GM12872 (cell line): ENCODE data around the gene COL10A1.

ENCODE experiments used
- CTCF ChIP-seq: IDR thresholded peaks from 3 replicates; pipeline ENCODE4 v1.5.1; 2011; ENCODE audit warnings: low read depth, mild to moderate bottlenecking, low read length, moderate library complexity; ENCODE audit not compliant: insufficient read depth

The COL10A1 gene

GRCh38 chr6:116165596-116165995 lies 39.7 kb upstream of the COL10A1 start:
- TF ChIP-seq CTCF: no peak

GRCh38 chr6:116159782-116160524 lies 34.0 kb upstream of the COL10A1 start:
- no peak for TF ChIP-seq CTCF

GRCh38 chr6:116158641-116159040 lies 32.7 kb upstream of the COL10A1 start:
- TF ChIP-seq CTCF: no peak

GRCh38 chr6:116157391-116157790 lies 31.5 kb upstream of the COL10A1 start:
- TF ChIP-seq CTCF: no peak

- TF ChIP-seq CTCF: no peak
Observed at GRCh38 chr6:116156405-116157326, 30.7 kb upstream of the COL10A1 start.

GRCh38 chr6:116154887-116155286 lies 29.0 kb upstream of the COL10A1 start:
- TF ChIP-seq CTCF: no peak

GRCh38 chr6:116152620-116153019 lies 26.7 kb upstream of the COL10A1 start:
- no peak for TF ChIP-seq CTCF
